Heart right ventricle (tissue), 16 donors: ENCODE results near the gene DOLK. TPM values are rescaled to one million over a fixed set of nuclear protein-coding genes. Genes with fewer than 3 reads are reported as not detected.

Experiments
- ATAC-seq, 8 donors: fragments of 200-7000 bp; cut with Tn5 transposase; one replicate each; pipeline ENCODE4 v1.9.1; 2020; ENCODE audit warnings: mild to moderate bottlenecking in 8 of 8, moderate library complexity in 8 of 8, moderate number of reproducible peaks in 1 of 8
- DNase-seq, 2 donors: peaks; one replicate each; pipeline ENCODE4 v3.0.0-alpha.2; 2020
- H3K27ac ChIP-seq, 10 donors: fragments of 200-600 bp; sonication (generic) in 2 of 10; one replicate each; pipeline versions ENCODE4 v1.5.0 to v1.8.0; 2020 to 2022; ENCODE audit warnings: mild to moderate bottlenecking in 3 of 10
- H3K27me3 ChIP-seq, 7 donors: fragments of 200-600 bp; one replicate each; pipeline ENCODE4 v1.8.0; 2021 to 2022; ENCODE audit warnings: mild to moderate bottlenecking in 2 of 7
- H3K36me3 ChIP-seq, 9 donors: fragments of 200-600 bp; sonication (generic) in 1 of 9; one replicate each; pipeline versions ENCODE4 v1.5.0 to v1.8.0; 2020 to 2022; ENCODE audit warnings: mild to moderate bottlenecking in 2 of 9
- H3K4me1 ChIP-seq, 9 donors: fragments of 200-600 bp; sonication (generic) in 1 of 9; one replicate each; pipeline versions ENCODE4 v1.5.0 to v1.8.0; 2020 to 2022; ENCODE audit warnings: mild to moderate bottlenecking in 4 of 9
- H3K4me3 ChIP-seq, 10 donors: fragments of 200-600 bp; sonication (generic) in 2 of 10; one replicate each; pipeline versions ENCODE4 v1.5.0 to v1.8.0; 2020 to 2022; ENCODE audit warnings: mild to moderate bottlenecking in 7 of 10, moderate library complexity in 2 of 10
- H3K9me3 ChIP-seq, 11 donors: fragments of 200-600 bp in 10 of 11; sonication (generic) in 2 of 11; one replicate each; pipeline versions ENCODE4 v1.5.0 to v1.8.0; 2013 to 2022; ENCODE audit warnings: mild to moderate bottlenecking in 2 of 11, control low read depth in 1 of 11, moderate library complexity in 1 of 11
- WGBS, 2 donors: extraction: QIAGEN DNeasy Blood & Tissue Kit; methylation state at CpG; one replicate each; pipeline ENCODE4 v1.1.7; 2013; ENCODE audit warnings: inconsistent platforms in 1 of 2; 5-methylcytosine and 5-hydroxymethylcytosine counted together
- intact Hi-C, 10 donors: fragments of 100-400 bp; cut with DNase I; formaldehyde crosslinking; loops; one replicate each; pipeline versions ENCODE4 v1.11.1 to v1.14.2; 2022
- polyA plus RNA-seq, 2 donors: library from polyadenylated mRNA; stranded (reverse); fragments of 200-250 nt; gene quantifications; one replicate each; pipeline ENCODE4 v1.2.3, GENCODE V29; 2013
- total RNA-seq, 10 donors: library from RNA; stranded (reverse); fragmentation: NEBNext Ultra II Directional in 3 of 10; extraction: Animal tissue kit (Norgen Biotek cat#: 25700) in 3 of 10; gene quantifications; one replicate each; pipeline versions ENCODE4 v1.2.1 to v1.2.4, GENCODE V29; 2021 to 2023
- TF ChIP-seq, protein P1 (sequence below), 9 donors: fragments of 200-600 bp; sonication (generic) in 2 of 9; IDR thresholded peaks; one replicate each; pipeline versions ENCODE4 v1.5.0 to v1.8.0; 2021 to 2022; ENCODE audit warnings: antibody characterized with exemption in 9 of 9, mild to moderate bottlenecking in 5 of 9, moderate library complexity in 1 of 9
- donor health status: Arrhythmogenic right ventricular cardiomyopathy.
- donor health status: ischemic (EF 13 %, LVEDD 7.1; RV severe dilation, severe dysfunction).
- donor health status: healthy with polysubstance abuse.
- donor health status: DM: no; HTN: yes; CAD: no.
- donor health status: DM: no; HTN: no; CAD: no.
- donor health status: ischemic (EF 25% LVEDD 6.9; RV normal size, moderate dysfunction).
- donor health status: ischemic (EF 25% LVEDD 5.7; RV mildly dilated, moderate dysfunction).
- donor health status: healthy.
- donor health status: DM: yes; HTN: yes; CAD: no.
- donor health status: Ischemic cardiomyopathy.
- donor health status: ischemic (EF 35%, LVEDD 5.7; RV mildly dilated, moderate dysfunction).
- donor health status: nonischemic (EF 11% LVEDD 7.7; RV severe dilation, severe dysfunction).
- donor health status: DM: yes; HTN: yes; CAD: no.
- donor health status: PGD.
- donor health status: ischemic (EF 29% LVEDD 5.4; RV normal size, mild dysfunction).
- donor health status: nonischemic (EF 23%, LVEDD 6.1; RV moderate dilation, normal function).

DOLK gene
- total and polyA plus RNA-seq, 12 donors: 5.0 to 14.2 (median 8.8) TPM

DNA sequence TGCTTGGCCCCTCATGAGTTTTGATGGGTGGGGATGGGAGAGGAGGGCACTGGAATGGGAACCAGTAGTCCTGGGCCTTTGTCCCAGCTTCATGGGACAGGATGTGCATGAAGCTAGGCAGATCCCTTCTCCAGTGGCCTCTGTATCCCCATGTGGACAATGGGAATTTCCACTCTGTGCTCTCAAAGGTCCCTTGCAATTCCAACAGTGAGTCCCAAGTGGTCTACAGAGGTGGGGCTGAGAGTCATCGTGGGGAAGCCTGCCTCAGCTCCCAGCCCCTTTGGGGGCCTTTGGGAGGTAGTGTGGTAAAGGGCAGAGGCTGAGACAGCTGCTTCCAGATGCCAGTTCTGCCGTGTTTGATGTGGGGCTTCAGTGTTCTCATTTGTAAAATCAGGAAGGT is 28.5 kb downstream of the DOLK start:
- Histone ChIP-seq H3K9me3 (no peaks in the 10 kb centered on the region), H3K4me3 (no peak overlapping the region), H3K27ac (peak overlapping the region in 8 of 10 donors; percentile 28 to 94 (median 87)), H3K4me1 (peaks cover 30 to 90% (median 75%) of the 10 kb centered on the region in 9 donors), H3K27me3 (no peaks in the 10 kb centered on the region), H3K36me3 (peaks cover 0 to 46% (median 9%) of the 10 kb centered on the region in 9 donors)
- 59 to 65% methylated on average over 2 of the region's 2 CpGs for WGBS, 2 donors
- TF ChIP-seq, protein P1, sequence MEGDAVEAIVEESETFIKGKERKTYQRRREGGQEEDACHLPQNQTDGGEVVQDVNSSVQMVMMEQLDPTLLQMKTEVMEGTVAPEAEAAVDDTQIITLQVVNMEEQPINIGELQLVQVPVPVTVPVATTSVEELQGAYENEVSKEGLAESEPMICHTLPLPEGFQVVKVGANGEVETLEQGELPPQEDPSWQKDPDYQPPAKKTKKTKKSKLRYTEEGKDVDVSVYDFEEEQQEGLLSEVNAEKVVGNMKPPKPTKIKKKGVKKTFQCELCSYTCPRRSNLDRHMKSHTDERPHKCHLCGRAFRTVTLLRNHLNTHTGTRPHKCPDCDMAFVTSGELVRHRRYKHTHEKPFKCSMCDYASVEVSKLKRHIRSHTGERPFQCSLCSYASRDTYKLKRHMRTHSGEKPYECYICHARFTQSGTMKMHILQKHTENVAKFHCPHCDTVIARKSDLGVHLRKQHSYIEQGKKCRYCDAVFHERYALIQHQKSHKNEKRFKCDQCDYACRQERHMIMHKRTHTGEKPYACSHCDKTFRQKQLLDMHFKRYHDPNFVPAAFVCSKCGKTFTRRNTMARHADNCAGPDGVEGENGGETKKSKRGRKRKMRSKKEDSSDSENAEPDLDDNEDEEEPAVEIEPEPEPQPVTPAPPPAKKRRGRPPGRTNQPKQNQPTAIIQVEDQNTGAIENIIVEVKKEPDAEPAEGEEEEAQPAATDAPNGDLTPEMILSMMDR (IDR thresholded peaks at IDR 0.05): no peak
- intact Hi-C loops: loop anchor here in 2 of 10 donors (5.0 kb wide), 1 partner anchor 37 kb away; the partner anchor contains the start of genes KYAT1 (in 2 of the 2) and LRRC8A (in 2 of the 2)
- DNase-seq (no peak), ATAC-seq (no peak)

DNA sequence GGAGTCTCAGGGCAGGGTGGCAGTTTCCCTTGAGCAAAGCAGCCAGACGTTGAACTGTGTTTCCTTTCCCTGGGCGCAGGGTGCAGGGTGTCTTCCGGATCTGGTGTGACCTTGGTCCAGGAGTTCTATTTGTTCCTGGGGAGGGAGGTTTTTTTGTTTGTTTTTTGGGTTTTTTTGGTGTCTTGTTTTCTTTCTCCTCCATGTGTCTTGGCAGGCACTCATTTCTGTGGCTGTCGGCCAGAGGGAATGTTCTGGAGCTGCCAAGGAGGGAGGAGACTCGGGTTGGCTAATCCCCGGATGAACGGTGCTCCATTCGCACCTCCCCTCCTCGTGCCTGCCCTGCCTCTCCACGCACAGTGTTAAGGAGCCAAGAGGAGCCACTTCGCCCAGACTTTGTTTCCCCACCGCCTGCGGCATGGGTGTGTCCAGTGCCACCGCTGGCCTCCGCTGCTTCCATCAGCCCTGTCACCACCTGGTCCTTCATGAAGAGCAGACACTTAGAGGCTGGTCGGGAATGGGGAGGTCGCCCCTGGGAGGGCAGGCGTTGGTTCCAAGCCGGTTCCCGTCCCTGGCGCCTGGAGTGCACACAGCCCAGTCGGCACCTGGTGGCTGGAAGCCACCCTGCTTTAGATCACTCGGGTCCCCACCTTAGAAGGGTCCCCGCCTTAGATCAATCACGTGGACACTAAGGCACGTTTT is 30.1 kb downstream of the DOLK start:
- peaks cover 46 to 97% (median 87%) of the 10 kb centered on the region in 9 donors for H3K4me1 ChIP-seq
- H3K36me3 ChIP-seq: peaks cover 0 to 46% (median 9%) of the 10 kb centered on the region in 9 donors
- H3K27ac ChIP-seq: peak overlapping the region; percentile 76 to 92 (median 84)
- TF ChIP-seq, protein P1 (IDR thresholded peaks at IDR 0.05): no peak
- 48 to 51% methylated on average over 26 of the region's 26 CpGs for WGBS, 2 donors
- no peak overlapping the region for H3K4me3 ChIP-seq
- H3K27me3 ChIP-seq: no peaks in the 10 kb centered on the region
- DNase-seq: peak; percentile 84 to 85
- H3K9me3 ChIP-seq: no peaks in the 10 kb centered on the region
- intact Hi-C loops: loop anchor here in 3 of 10 donors (2.0 to 5.0 kb wide), 2 partner anchors 34 to 35 kb away; partner anchors contain the start of genes LRRC8A (in 3 of the 3) and KYAT1 (in 2 of the 3)
- peak; percentile 40 to 64 (median 50) for ATAC-seq

DNA sequence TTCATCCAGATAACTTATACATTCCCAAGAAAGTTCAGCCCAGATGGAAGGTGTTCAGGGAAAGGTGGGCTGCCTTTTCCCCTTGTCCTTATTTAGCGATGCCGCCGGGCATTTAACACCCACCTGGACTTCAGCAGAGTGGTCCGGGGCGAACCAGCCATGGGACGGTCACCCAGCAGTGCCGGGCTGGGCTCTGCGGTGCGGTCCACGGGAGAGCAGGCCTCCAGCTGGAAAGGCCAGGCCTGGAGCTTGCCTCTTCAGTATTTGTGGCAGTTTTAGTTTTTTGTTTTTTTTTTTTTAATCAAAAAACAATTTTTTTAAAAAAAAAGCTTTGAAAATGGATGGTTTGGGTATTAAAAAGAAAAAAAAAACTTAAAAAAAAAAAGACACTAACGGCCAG is 30.7 kb downstream of the DOLK start:
- Histone ChIP-seq H3K9me3 (no peaks in the 10 kb centered on the region), H3K27ac (peak overlapping the region; percentile 76 to 92 (median 84)), H3K4me1 (peaks cover 51 to 97% (median 87%) of the 10 kb centered on the region in 9 donors), H3K4me3 (no peak overlapping the region), H3K27me3 (no peaks in the 10 kb centered on the region), H3K36me3 (peaks cover 0 to 46% (median 9%) of the 10 kb centered on the region in 9 donors)
- intact Hi-C loops: loop anchor here in 3 of 10 donors (2.0 to 5.0 kb wide), 2 partner anchors 34 kb away; partner anchors contain the start of genes LRRC8A (in 3 of the 3) and KYAT1 (in 2 of the 3)
- no peak for DNase-seq
- WGBS, 2 donors: 79 to 86% methylated on average over 11 of the region's 11 CpGs
- peak in 1 of 8 donors; percentile 14 for ATAC-seq
- TF ChIP-seq, protein P1 (IDR thresholded peaks at IDR 0.05): no peak

DNA sequence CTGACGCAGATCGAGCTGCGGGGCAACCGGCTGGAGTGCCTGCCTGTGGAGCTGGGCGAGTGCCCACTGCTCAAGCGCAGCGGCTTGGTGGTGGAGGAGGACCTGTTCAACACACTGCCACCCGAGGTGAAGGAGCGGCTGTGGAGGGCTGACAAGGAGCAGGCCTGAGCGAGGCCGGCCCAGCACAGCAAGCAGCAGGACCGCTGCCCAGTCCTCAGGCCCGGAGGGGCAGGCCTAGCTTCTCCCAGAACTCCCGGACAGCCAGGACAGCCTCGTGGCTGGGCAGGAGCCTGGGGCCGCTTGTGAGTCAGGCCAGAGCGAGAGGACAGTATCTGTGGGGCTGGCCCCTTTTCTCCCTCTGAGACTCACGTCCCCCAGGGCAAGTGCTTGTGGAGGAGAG is 31.2 kb downstream of the DOLK start:
- ATAC-seq (peak in 3 of 8 donors; percentile 3 to 27 (median 10)), DNase-seq (peak in 1 of 2 donors; percentile 63)
- no peaks in the 10 kb centered on the region for H3K27me3 ChIP-seq
- WGBS, 2 donors: 76 to 77% methylated on average over 18 of the region's 18 CpGs
- no peak overlapping the region for H3K4me3 ChIP-seq
- H3K27ac ChIP-seq: peak overlapping the region; percentile 76 to 92 (median 84)
- TF ChIP-seq, protein P1 (IDR thresholded peaks at IDR 0.05): no peak
- intact Hi-C loops: loop anchor here in 3 of 10 donors (2.0 to 5.0 kb wide), 2 partner anchors 33 to 34 kb away; partner anchors contain the start of genes LRRC8A (in 3 of the 3) and KYAT1 (in 2 of the 3)
- peaks cover 57 to 97% (median 87%) of the 10 kb centered on the region in 9 donors for H3K4me1 ChIP-seq
- H3K36me3 ChIP-seq: peaks cover 0 to 46% (median 9%) of the 10 kb centered on the region in 9 donors
- H3K9me3 ChIP-seq: no peaks in the 10 kb centered on the region
